HepG2 (cell line): Measurements from ENCODE around the gene HMBS. TPM values are rescaled to one million over a fixed set of nuclear protein-coding genes. Genes with fewer than 3 reads are reported as not detected.
"Not testable (repeated sequence)": the region's sequence is repeated elsewhere in the genome, so short reads cannot be mapped to it uniquely, and the experiment has no call there.

Experiments used
- ATAC-seq: fragments of 200-7000 bp; cut with Tn5 transposase; 3 replicates; pipeline ENCODE4 v1.9.1; 2020; ENCODE audit warnings: mild to moderate bottlenecking, moderate library complexity
- BruUV-seq: library from RNA; stranded (reverse); fragments of 400-500 nt; replicated peaks from 2 replicates; lab custom pipeline; 2021; lab: Mats Ljungman, UMichigan
- CTCF ChIA-PET: fragments of 300-600 bp; formaldehyde crosslinking; extraction: SDS; loops from one replicate; lab custom pipeline; 2021; ENCODE audit warnings: low total read pairs, inconsistent platforms, low intra/inter-chr PET ratio; lab: Yijun Ruan, JAX
- POLR2A ChIA-PET: fragments of 350-600 bp; sonication (Branson Sonifier 250); formaldehyde crosslinking; loops from one replicate; lab custom pipeline; 2020; ENCODE audit warnings: antibody characterized with exemption, inconsistent platforms; lab: Yijun Ruan, JAX
- DNase-seq: peaks from one replicate; pipeline ENCODE4 v3.0.0-alpha.2; 2015; ENCODE audit warnings: low spot score
- FAIRE-seq: peaks from 3 replicates; lab custom pipeline; 2011; peaks lifted over from hg19 to GRCh38; lab: Jason Lieb, UNC
- H2AFZ ChIP-seq: one replicate; pipeline ENCODE4 v1.6.1; 2011; ENCODE audit warnings: low read length, inconsistent platforms
- H3K27ac ChIP-seq: fragments of 300-600 bp; 3 replicates; pipeline ENCODE4 v1.8.0; 2011; ENCODE audit warnings: mixed run types, mild to moderate bottlenecking, mixed read lengths, low read length, inconsistent platforms; ENCODE audit not compliant: insufficient read depth; ENCODE audit errors: extremely low read length
- H3K27me3 ChIP-seq, 2 experiments: fragments of 200-600 bp in 1 of 2; 2 replicates in 1 of 2; 3 replicates in 1 of 2; pipeline versions ENCODE4 v1.6.0 to v1.8.0; 2011; ENCODE audit warnings: low read length in 2 of 2, mild to moderate bottlenecking in 2 of 2, moderate library complexity in 2 of 2, inconsistent platforms in 1 of 2; ENCODE audit not compliant: insufficient read depth in 2 of 2, control insufficient read depth in 1 of 2
- H3K36me3 ChIP-seq, 2 experiments: fragments of 200-600 bp in 1 of 2; replicated peaks in 1 of 2; 2 replicates in 1 of 2; 3 replicates in 1 of 2; pipeline versions ENCODE4 v1.5.1 to v1.8.0; 2011; ENCODE audit warnings: low read length in 2 of 2, inconsistent platforms in 1 of 2; ENCODE audit not compliant: insufficient read depth in 2 of 2, control insufficient read depth in 1 of 2
- H3K4me1 ChIP-seq: 2 replicates; pipeline ENCODE4 v1.5.1; 2012; ENCODE audit warnings: low read length, inconsistent platforms; ENCODE audit not compliant: insufficient read depth
- H3K4me2 ChIP-seq: 2 replicates; pipeline ENCODE4 v1.6.0; 2011; ENCODE audit warnings: low read depth, low read length, inconsistent platforms
- H3K4me3 ChIP-seq, 3 experiments: fragments of 200-600 bp in 1 of 3; sonication (generic), shearing (Covaris generic) in 1 of 3; replicated peaks in 1 of 3; 2 replicates each; pipeline ENCODE4 v1.5.1; 2011 to 2016; ENCODE audit warnings: low read length in 3 of 3, inconsistent platforms in 2 of 3, low read depth in 2 of 3, mild to moderate bottlenecking in 2 of 3, control low read depth in 1 of 3, mixed read lengths in 1 of 3; ENCODE audit not compliant: insufficient read depth in 1 of 3
- H3K79me2 ChIP-seq: one replicate; pipeline ENCODE4 v1.6.1; 2011; ENCODE audit warnings: low read length, inconsistent platforms; ENCODE audit not compliant: insufficient read depth
- H3K9ac ChIP-seq: 2 replicates; pipeline ENCODE4 v1.6.0; 2011; ENCODE audit warnings: mild to moderate bottlenecking, low read depth, low read length, inconsistent platforms; ENCODE audit not compliant: insufficient read depth
- H3K9me3 ChIP-seq: 2 replicates; pipeline ENCODE4 v1.5.1; 2012; ENCODE audit warnings: mild to moderate bottlenecking, low read length
- H4K20me1 ChIP-seq: 2 replicates; pipeline ENCODE4 v1.6.0; 2011; ENCODE audit warnings: inconsistent platforms, mild to moderate bottlenecking, low read length, moderate library complexity; ENCODE audit not compliant: insufficient read depth
- ATRX ChIP-seq: sonication (generic); formaldehyde crosslinking; IDR thresholded peaks from 2 replicates; pipeline ENCODE4 v1.4.0; 2020; ENCODE audit warnings: missing genetic modification reagents, borderline replicate concordance
- CBX5 ChIP-seq: sonication (generic); formaldehyde crosslinking; IDR thresholded peaks from 2 replicates; pipeline ENCODE4 v1.4.0; 2020; ENCODE audit warnings: missing genetic modification reagents, borderline replicate concordance
- CREB1 ChIP-seq, 2 experiments: fragments of 450-650 bp in 1 of 2; IDR thresholded peaks; 2 replicates each; pipeline ENCODE4 v1.6.1; 2016 to 2017; ENCODE audit warnings: control low read depth in 1 of 2, mild to moderate bottlenecking in 1 of 2, missing compliant biosample characterization in 1 of 2, missing genetic modification characterization in 1 of 2
- DRAP1 ChIP-seq: IDR thresholded peaks from 2 replicates; pipeline ENCODE4 v1.6.1; 2016; ENCODE audit warnings: missing genetic modification reagents, missing compliant biosample characterization
- PREB ChIP-seq: sonication (generic); formaldehyde crosslinking; IDR thresholded peaks from 2 replicates; pipeline ENCODE4 v1.4.0; 2020; ENCODE audit warnings: missing genetic modification reagents
- PRPF4 ChIP-seq: fragments of 200-400 bp; formaldehyde crosslinking; IDR thresholded peaks from 2 replicates; pipeline ENCODE4 v1.6.1; 2016; ENCODE audit warnings: low read length, low read depth; ENCODE audit not compliant: poor library complexity, severe bottlenecking
- SMARCE1 ChIP-seq: fragments of 450-650 bp; IDR thresholded peaks from 2 replicates; pipeline ENCODE4 v1.6.1; 2017; ENCODE audit warnings: borderline replicate concordance
- SRSF9 ChIP-seq: fragments of 200-400 bp; formaldehyde crosslinking; IDR thresholded peaks from 2 replicates; pipeline ENCODE4 v1.6.1; 2018; ENCODE audit warnings: borderline replicate concordance, mild to moderate bottlenecking, low read depth, low read length; ENCODE audit not compliant: insufficient read depth, poor library complexity, severe bottlenecking
- TEAD2 ChIP-seq: sonication (generic); formaldehyde crosslinking; IDR thresholded peaks from 2 replicates; pipeline ENCODE4 v1.9.0; 2021; ENCODE audit warnings: missing genetic modification reagents
- ZBTB7A ChIP-seq: sonication (generic); formaldehyde crosslinking; IDR thresholded peaks from 2 replicates; pipeline ENCODE4 v1.8.0; 2022; ENCODE audit warnings: mild to moderate bottlenecking, missing genetic modification reagents
- ZMYM4 ChIP-seq: sonication (generic); formaldehyde crosslinking; IDR thresholded peaks from 2 replicates; pipeline ENCODE4 v1.8.1; 2023; ENCODE audit warnings: mild to moderate bottlenecking, missing genetic modification reagents
- ZNF207 ChIP-seq: fragments of 450-650 bp; IDR thresholded peaks from 2 replicates; pipeline ENCODE4 v1.6.1; 2016; ENCODE audit warnings: antibody characterized with exemption, borderline replicate concordance
- ZNF263 ChIP-seq: sonication (generic); formaldehyde crosslinking; IDR thresholded peaks from 2 replicates; pipeline ENCODE4 v1.4.0; 2020; ENCODE audit warnings: missing genetic modification reagents
- ZNF333 ChIP-seq: sonication (generic); formaldehyde crosslinking; IDR thresholded peaks from 2 replicates; pipeline ENCODE4 v1.4.0; 2020; ENCODE audit warnings: mild to moderate bottlenecking, missing genetic modification reagents, borderline replicate concordance
- ZNF44 ChIP-seq: sonication (generic); formaldehyde crosslinking; IDR thresholded peaks from 2 replicates; pipeline ENCODE4 v1.5.1; 2020; ENCODE audit warnings: mild to moderate bottlenecking, missing genetic modification reagents
- ZNF451 ChIP-seq: sonication (generic); formaldehyde crosslinking; IDR thresholded peaks from 2 replicates; pipeline ENCODE4 v1.5.0; 2020; ENCODE audit warnings: mild to moderate bottlenecking, missing genetic modification reagents
- ZNF549 ChIP-seq: sonication (generic); formaldehyde crosslinking; IDR thresholded peaks from 2 replicates; pipeline ENCODE4 v1.5.0; 2020; ENCODE audit warnings: missing genetic modification reagents
- ZNF616 ChIP-seq: sonication (generic); formaldehyde crosslinking; IDR thresholded peaks from 2 replicates; pipeline ENCODE4 v1.5.0; 2020; ENCODE audit warnings: low read depth, mild to moderate bottlenecking, missing genetic modification reagents
- ZNF788 ChIP-seq: sonication (generic); formaldehyde crosslinking; IDR thresholded peaks from 2 replicates; pipeline ENCODE4 v1.5.0; 2020; ENCODE audit warnings: mild to moderate bottlenecking, missing genetic modification reagents, borderline replicate concordance
- ZZZ3 ChIP-seq: sonication (generic); formaldehyde crosslinking; IDR thresholded peaks from 2 replicates; pipeline ENCODE4 v1.4.0; 2020; ENCODE audit warnings: missing genetic modification reagents, mild to moderate bottlenecking, borderline replicate concordance
- WGBS: methylation state at CpG from one replicate; pipeline ENCODE4 v1.1.6; 2017; ENCODE audit warnings: low lambda C conversion rate; 5-methylcytosine and 5-hydroxymethylcytosine counted together
- in situ Hi-C: cut with HindIII; loops from 2 replicates; pipeline ENCODE4 v1.10.0; 2017; ENCODE audit warnings: low pct_unique_long_range_greater_than_20kb; ENCODE audit not compliant: extremely low pct_ligation_motif_present
- intact Hi-C: fragments of 100-400 bp; cut with micrococcal nuclease; formaldehyde crosslinking; loops from one replicate; pipeline ENCODE4 v1.10.0; 2022; ENCODE audit not compliant: unreplicated experiment
- polyA plus RNA-seq, 8 experiments: library from polyadenylated mRNA; depleted of rRNA in 3 of 8; stranded (reverse) in 7 of 8; unstranded in 1 of 8; fragments of >200 nt; fragmentation: Illumina TruSeq in 4 of 8; extraction: Trizol in 4 of 8; gene quantifications; 2 replicates each; pipeline versions ENCODE4 v1.2.1 to v1.2.3, GENCODE V29; 2011 to 2016; ENCODE audit warnings: low read depth in 4 of 8, missing spikeins in 1 of 8, mixed read lengths in 1 of 8; ENCODE audit not compliant: insufficient read depth in 1 of 8
- total RNA-seq, 5 experiments: library from RNA; depleted of rRNA; stranded (reverse); fragments of >200 nt; fragmentation: Illumina TruSeq; extraction: Trizol; gene quantifications; 2 replicates each; pipeline ENCODE4 v1.2.3, GENCODE V29; 2016; ENCODE audit warnings: low read depth in 1 of 5

HMBS gene
- total and polyA plus RNA-seq, 2 of the 13 experiments (the other 11 are each of a cell fraction or from before 2014, with no cell fraction given): 9.4 to 46.9 TPM

GRCh38 chr11:119101759-119102423 is 17.2 kb downstream of the HMBS start, which contains the start of gene DPAGT1 (continued):
- no peak for TF ChIP-seq ZNF333
- no peak for TF ChIP-seq TEAD2 (CRISPR knock-in tag)
- no peak for TF ChIP-seq ZNF44 (CRISPR knock-in tag)
- TF ChIP-seq SRSF9: no peak
- no peak for TF ChIP-seq ATRX (CRISPR knock-in tag)
- TF ChIP-seq CREB1 (IDR thresholded peaks at IDR 0.05): peak; percentile 80
- peak; percentile 94 for TF ChIP-seq CREB1 (CRISPR knock-in tag; IDR thresholded peaks at IDR 0.05)
- TF ChIP-seq DRAP1: peak; percentile 36; the same call in 1 of the 2 replicates
- no peak for TF ChIP-seq ZNF549
- TF ChIP-seq ZNF263: peak; percentile 92
- no peak for TF ChIP-seq ZNF207
- TF ChIP-seq ZNF451 (CRISPR knock-in tag): no peak
- no peak for TF ChIP-seq PRPF4
- no peak for TF ChIP-seq CBX5 (CRISPR knock-in tag)
- peak; percentile 84 for TF ChIP-seq ZMYM4 (CRISPR knock-in tag)
- no peak; the same call in 1 of the 2 replicates for TF ChIP-seq ZNF788 (CRISPR knock-in tag)
- TF ChIP-seq SMARCE1: no peak
- no peak for TF ChIP-seq ZBTB7A
- no peak for TF ChIP-seq PREB (CRISPR knock-in tag)
- TF ChIP-seq ZNF616 (CRISPR knock-in tag): no peak
- 0 out of 2 replicates have a peak, but pooled peaks have one; percentile 18 for TF ChIP-seq ZZZ3 (CRISPR knock-in tag)
- TF ChIP-seq, all 625 proteins: peak for 167

GRCh38 chr11:119103161-119103664 is 18.5 kb downstream of the HMBS start:
- H3K4me3 ChIP-seq, DNase-seq, H4K20me1 ChIP-seq, H2AFZ ChIP-seq, BruUV-seq, H3K27me3 ChIP-seq, CTCF ChIA-PET, H3K36me3 ChIP-seq, FAIRE-seq, H3K27ac ChIP-seq, ATAC-seq, in situ Hi-C loops, H3K9me3 ChIP-seq: not testable (repeated sequence)
- peaks cover 15% of the 10 kb centered on the region for H3K79me2 ChIP-seq
- peaks cover 36% of the 10 kb centered on the region for H3K4me1 ChIP-seq
- H3K4me2 ChIP-seq: peak overlapping the region; percentile 96
- POLR2A ChIA-PET: interaction anchor here (0.9 to 2.0 kb wide), 8 partner anchors 9 to 85 kb away, joined by 3 to 47 read pairs (median 11); partner anchors contain the start of genes HINFP, HMBS, NLRX1 and RPS25
- WGBS: 97% methylated on average over 18 of the region's 18 CpGs
- intact Hi-C loops: loop anchor here (2.0 kb wide), 1 partner anchor 54 kb away; no protein-coding TSS in a partner anchor
- H3K9ac ChIP-seq: 0 out of 2 replicates have a peak overlapping the region, but pooled peaks have one; percentile 93
